Upper lobe of left lung (tissue), 6 donors: ENCODE results near the gene AGPS. TPM values are rescaled to one million over a fixed set of nuclear protein-coding genes. Genes with fewer than 3 reads are reported as not detected.
A peak's percentile ranks its signal among the peaks of the same experiment; 100 is the strongest.
"Not testable (repeated sequence)": the region's sequence is repeated elsewhere in the genome, so short reads cannot be mapped to it uniquely, and the experiment has no call there.

Experiments
- ATAC-seq, 2 donors: fragments of 200-7000 bp; cut with Tn5 transposase; one replicate each; pipeline ENCODE4 v1.9.1; 2022; ENCODE audit warnings: mild to moderate bottlenecking in 2 of 2, moderate library complexity in 2 of 2; ENCODE audit not compliant: low FRiP score in 2 of 2
- DNase-seq, 2 donors: peaks; one replicate each; pipeline ENCODE4 v3.0.0-alpha.2; 2019 to 2020
- H3K27ac ChIP-seq, 4 donors: fragments of 200-600 bp; sonication (generic); one replicate each; pipeline ENCODE4 v1.5.1; 2016 to 2019
- H3K27me3 ChIP-seq, 4 donors: fragments of 200-600 bp; sonication (generic); one replicate each; pipeline ENCODE4 v1.5.1; 2017 to 2019
- H3K36me3 ChIP-seq, 4 donors: fragments of 200-600 bp; sonication (generic); one replicate each; pipeline ENCODE4 v1.5.1; 2016 to 2019
- H3K4me1 ChIP-seq, 4 donors: fragments of 200-600 bp; sonication (generic); one replicate each; pipeline ENCODE4 v1.5.1; 2018 to 2019
- H3K4me3 ChIP-seq, 4 donors: fragments of 200-600 bp; sonication (generic); one replicate each; pipeline ENCODE4 v1.5.1; 2017 to 2019; ENCODE audit warnings: mild to moderate bottlenecking in 2 of 4, moderate library complexity in 1 of 4
- H3K9me3 ChIP-seq, 4 donors: fragments of 200-600 bp; sonication (generic); one replicate each; pipeline ENCODE4 v1.5.1; 2018 to 2019
- EP300 ChIP-seq, 4 donors: sonication (generic); formaldehyde crosslinking; IDR thresholded peaks; one replicate each; pipeline ENCODE4 v1.5.1; 2017; ENCODE audit warnings: antibody characterized with exemption in 4 of 4, control low read depth in 2 of 4
- POLR2A ChIP-seq, 4 donors: fragments of 450-650 bp; IDR thresholded peaks; one replicate each; pipeline ENCODE4 v1.5.1; 2016 to 2017; ENCODE audit warnings: antibody characterized with exemption in 4 of 4, mild to moderate bottlenecking in 2 of 4
- POLR2AphosphoS5 ChIP-seq, 2 donors: sonication (generic); formaldehyde crosslinking; IDR thresholded peaks; one replicate each; pipeline ENCODE4 v1.5.1; 2017; ENCODE audit warnings: antibody characterized with exemption in 2 of 2
- WGBS, 2 donors: methylation state at CpG; one replicate each; pipeline ENCODE4 v1.1.5; 2017 to 2018; 5-methylcytosine and 5-hydroxymethylcytosine counted together
- total RNA-seq, 6 donors: library from RNA; depleted of rRNA in 4 of 6; stranded (reverse); fragments of >200 nt in 4 of 6; gene quantifications; one replicate each; pipeline versions ENCODE4 v1.1.0 to v1.2.1, GENCODE V29; 2016 to 2021
- TF ChIP-seq, protein P1 (sequence below), 6 experiments: fragments of 450-650 bp in 4 of 6; fragments of 200-600 bp in 2 of 6; sonication (generic) in 2 of 6; IDR thresholded peaks; one replicate each; pipeline ENCODE4 v1.5.1; 2016 to 2019; ENCODE audit warnings: antibody characterized with exemption in 6 of 6
- donor health status: DM: no; HTN: no; CAD: no; lungs with moderate emphysema.
- donor health status: DM: no; HTN: yes; CAD: no; lungs with severe emphysema.

AGPS gene
- total RNA-seq, 6 donors from 2014 or later: 38.8 to 81.6 (median 50.0) TPM

DNA sequence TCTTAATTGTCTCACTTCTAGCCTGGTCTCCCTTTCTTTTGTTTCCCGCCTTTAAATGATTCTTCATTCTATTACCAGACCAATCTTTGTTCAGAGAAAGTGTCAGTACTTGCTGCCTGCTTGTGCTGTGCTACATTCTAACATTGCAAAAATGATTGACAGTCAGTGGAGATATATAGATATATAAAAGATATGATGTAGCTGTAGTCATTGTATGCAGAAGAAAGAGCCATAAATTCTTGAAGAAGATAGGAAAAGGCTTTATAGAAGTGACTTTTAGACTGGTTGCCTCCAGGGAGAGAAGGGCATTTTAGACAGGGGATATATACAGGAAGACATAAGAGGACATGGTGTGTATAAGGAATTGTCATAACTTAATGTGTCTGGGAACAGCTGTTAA, 13.6 kb downstream of the AGPS start:
- TF ChIP-seq, protein P1, sequence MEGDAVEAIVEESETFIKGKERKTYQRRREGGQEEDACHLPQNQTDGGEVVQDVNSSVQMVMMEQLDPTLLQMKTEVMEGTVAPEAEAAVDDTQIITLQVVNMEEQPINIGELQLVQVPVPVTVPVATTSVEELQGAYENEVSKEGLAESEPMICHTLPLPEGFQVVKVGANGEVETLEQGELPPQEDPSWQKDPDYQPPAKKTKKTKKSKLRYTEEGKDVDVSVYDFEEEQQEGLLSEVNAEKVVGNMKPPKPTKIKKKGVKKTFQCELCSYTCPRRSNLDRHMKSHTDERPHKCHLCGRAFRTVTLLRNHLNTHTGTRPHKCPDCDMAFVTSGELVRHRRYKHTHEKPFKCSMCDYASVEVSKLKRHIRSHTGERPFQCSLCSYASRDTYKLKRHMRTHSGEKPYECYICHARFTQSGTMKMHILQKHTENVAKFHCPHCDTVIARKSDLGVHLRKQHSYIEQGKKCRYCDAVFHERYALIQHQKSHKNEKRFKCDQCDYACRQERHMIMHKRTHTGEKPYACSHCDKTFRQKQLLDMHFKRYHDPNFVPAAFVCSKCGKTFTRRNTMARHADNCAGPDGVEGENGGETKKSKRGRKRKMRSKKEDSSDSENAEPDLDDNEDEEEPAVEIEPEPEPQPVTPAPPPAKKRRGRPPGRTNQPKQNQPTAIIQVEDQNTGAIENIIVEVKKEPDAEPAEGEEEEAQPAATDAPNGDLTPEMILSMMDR (IDR thresholded peaks at IDR 0.05): no peak
- TF ChIP-seq POLR2A (IDR thresholded peaks at IDR 0.05) (no peak), POLR2AphosphoS5 (IDR thresholded peaks at IDR 0.05) (no peak), EP300 (IDR thresholded peaks at IDR 0.05) (no peak)
- WGBS, 2 donors: 97 to 100% methylated on average over 1 of the region's 1 CpG
- no peaks in the 10 kb centered on the region for H3K27me3 ChIP-seq
- DNase-seq (no peak), ATAC-seq (no peak)
- H3K4me1 ChIP-seq: peaks cover 5 to 12% (median 6%) of the 10 kb centered on the region in 4 donors
- no peak overlapping the region for H3K4me3 ChIP-seq
- no peaks in the 10 kb centered on the region for H3K36me3 ChIP-seq
- no peaks in the 10 kb centered on the region for H3K9me3 ChIP-seq
- H3K27ac ChIP-seq: no peak overlapping the region

DNA sequence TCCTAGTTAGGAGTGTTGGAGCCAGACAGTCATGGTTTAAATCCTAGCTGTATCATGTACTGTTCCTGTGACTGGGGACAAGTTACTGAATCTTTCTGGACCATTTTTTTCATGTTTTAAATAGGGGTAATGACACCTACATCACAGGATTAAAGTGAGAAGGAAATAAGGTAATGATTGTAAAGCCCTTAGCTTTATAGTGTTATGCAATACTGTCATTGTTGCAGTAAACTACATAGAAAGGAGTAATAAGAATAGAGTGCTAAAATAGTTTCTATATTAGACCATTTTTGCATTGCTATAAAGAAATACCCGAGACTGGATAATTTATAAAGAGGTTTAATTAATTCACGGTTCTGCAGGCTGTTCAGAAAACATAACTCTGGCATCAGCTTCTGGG, 14.5 kb downstream of the AGPS start:
- no peak overlapping the region for H3K27ac ChIP-seq
- WGBS, 2 donors: 93 to 97% methylated on average over 2 of the region's 2 CpGs
- ATAC-seq (no peak), DNase-seq (no peak)
- H3K4me1 ChIP-seq: peaks cover 5 to 12% (median 6%) of the 10 kb centered on the region in 4 donors
- no peaks in the 10 kb centered on the region for H3K36me3 ChIP-seq
- H3K9me3 ChIP-seq: no peaks in the 10 kb centered on the region
- H3K4me3 ChIP-seq: no peak overlapping the region
- H3K27me3 ChIP-seq: no peaks in the 10 kb centered on the region
- no peak for TF ChIP-seq POLR2A (IDR thresholded peaks at IDR 0.05)
- TF ChIP-seq, protein P1 (IDR thresholded peaks at IDR 0.05): no peak
- TF ChIP-seq EP300 (IDR thresholded peaks at IDR 0.05): no peak
- no peak for TF ChIP-seq POLR2AphosphoS5 (IDR thresholded peaks at IDR 0.05)

DNA sequence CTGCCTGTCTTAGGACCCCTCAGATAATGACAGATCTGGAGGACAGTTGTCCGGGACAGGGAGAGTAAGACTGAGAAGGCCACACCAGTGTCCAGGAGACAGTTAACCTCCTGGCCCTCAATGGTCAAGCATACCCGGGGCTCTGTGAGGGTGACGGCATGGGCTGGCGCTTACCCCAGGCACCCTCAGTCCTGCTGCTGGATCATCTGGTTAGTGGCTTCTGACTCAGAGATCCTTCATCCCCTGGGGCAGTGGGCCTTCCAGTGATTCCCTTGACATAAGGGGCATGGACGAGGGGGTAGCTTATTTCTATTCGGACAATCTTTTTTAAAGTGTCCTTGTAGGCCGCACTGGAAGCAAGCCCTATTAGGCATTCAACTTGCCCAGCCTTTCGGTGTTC, 18.1 kb downstream of the AGPS start:
- DNase-seq: peak in 1 of 2 donors; percentile 8
- WGBS, 2 donors: 94 to 100% methylated on average over 4 to 8 of the region's 8 CpGs
- H3K36me3 ChIP-seq, H3K27ac ChIP-seq, ATAC-seq, H3K4me3 ChIP-seq, H3K27me3 ChIP-seq, H3K9me3 ChIP-seq, H3K4me1 ChIP-seq: not testable (repeated sequence)

DNA sequence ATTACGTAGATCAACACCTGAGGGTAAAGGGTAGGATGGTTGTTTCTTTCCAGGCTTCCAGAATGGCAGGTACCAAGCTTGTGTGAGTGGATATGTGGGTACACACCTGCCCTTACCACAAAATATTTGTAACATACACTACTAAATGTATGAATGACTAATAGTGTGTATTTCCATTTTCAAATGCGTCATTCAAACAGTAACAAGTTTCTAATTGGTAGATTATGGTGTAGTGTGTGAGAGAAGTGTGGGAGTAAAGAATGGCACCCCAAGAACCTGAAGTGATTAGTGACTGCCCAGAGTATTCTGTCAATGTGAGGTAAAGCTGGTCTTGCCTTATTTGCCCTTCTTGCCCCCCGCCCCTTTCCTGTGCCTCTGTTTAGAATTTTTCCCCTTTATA, 21.1 kb downstream of the AGPS start:
- no peaks in the 10 kb centered on the region for H3K36me3 ChIP-seq
- no peaks in the 10 kb centered on the region for H3K27me3 ChIP-seq
- H3K4me3 ChIP-seq: no peak overlapping the region
- H3K9me3 ChIP-seq: no peaks in the 10 kb centered on the region
- peaks cover 0 to 7% (median 2%) of the 10 kb centered on the region in 4 donors for H3K4me1 ChIP-seq
- DNase-seq (no peak), ATAC-seq (no peak)
- TF ChIP-seq POLR2AphosphoS5 (IDR thresholded peaks at IDR 0.05) (no peak), POLR2A (IDR thresholded peaks at IDR 0.05) (no peak)
- H3K27ac ChIP-seq: no peak overlapping the region
- WGBS, 2 donors: 59 to 67% methylated on average over 3 of the region's 3 CpGs

DNA sequence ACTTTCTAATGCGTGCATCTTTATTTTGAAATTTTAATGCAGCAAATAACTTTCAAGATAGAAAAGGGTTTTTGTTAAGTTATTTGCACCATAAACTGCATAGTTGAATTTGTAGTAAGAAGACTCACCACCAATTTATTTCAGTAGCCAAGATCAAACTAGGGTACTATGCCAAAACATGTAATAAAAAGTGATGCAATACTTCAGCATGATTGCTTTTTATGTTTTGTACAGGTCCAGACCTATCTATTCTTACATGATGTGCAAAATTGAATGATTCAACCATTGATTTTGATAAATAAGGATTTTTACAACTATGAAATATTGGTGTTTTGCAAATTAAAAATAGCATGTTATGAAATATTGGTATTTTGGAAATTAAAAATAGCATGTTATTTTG, 26.7 kb downstream of the AGPS start:
- DNase-seq: no peak
- Histone ChIP-seq H3K4me1 (peaks cover 0 to 12% (median 10%) of the 10 kb centered on the region in 4 donors), H3K4me3 (no peak overlapping the region), H3K9me3 (no peaks in the 10 kb centered on the region), H3K27me3 (no peaks in the 10 kb centered on the region), H3K36me3 (no peaks in the 10 kb centered on the region), H3K27ac (no peak overlapping the region)
- peak in 1 of 2 donors; percentile 53 for ATAC-seq
- 90 to 100% methylated on average over 1 of the region's 1 CpG for WGBS, 2 donors
- no peak for TF ChIP-seq EP300 (IDR thresholded peaks at IDR 0.05)
- TF ChIP-seq POLR2AphosphoS5 (IDR thresholded peaks at IDR 0.05): no peak
- TF ChIP-seq, protein P1 (IDR thresholded peaks at IDR 0.05): no peak
- no peak for TF ChIP-seq POLR2A (IDR thresholded peaks at IDR 0.05)

DNA sequence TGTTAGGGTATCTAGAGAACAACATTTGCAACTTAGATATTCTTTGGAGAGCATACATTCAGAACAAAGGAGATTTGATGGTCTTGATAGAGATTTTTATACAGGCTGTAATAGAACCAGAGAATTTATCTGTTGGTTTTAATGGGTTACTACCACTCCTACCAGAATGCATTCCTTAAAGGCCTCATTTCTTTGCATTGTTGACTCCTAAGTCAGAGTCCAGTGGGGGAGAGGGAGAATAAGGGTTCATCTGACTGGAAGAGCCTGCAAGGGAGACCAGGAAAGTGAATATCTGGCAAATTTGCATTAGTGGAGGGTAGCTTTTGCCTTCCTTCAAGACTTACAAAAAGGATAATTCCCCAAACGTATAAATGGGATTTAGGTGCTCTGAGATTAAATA, 29.7 kb downstream of the AGPS start:
- TF ChIP-seq POLR2AphosphoS5 (IDR thresholded peaks at IDR 0.05): no peak
- no peak for TF ChIP-seq EP300 (IDR thresholded peaks at IDR 0.05)
- TF ChIP-seq, protein P1 (IDR thresholded peaks at IDR 0.05): no peak
- TF ChIP-seq POLR2A (IDR thresholded peaks at IDR 0.05): no peak
- 77 to 90% methylated on average over 1 of the region's 1 CpG for WGBS, 2 donors
- no peak overlapping the region for H3K27ac ChIP-seq
- DNase-seq (no peak), ATAC-seq (no peak)
- H3K9me3 ChIP-seq: peaks cover 0 to 6% (median 2%) of the 10 kb centered on the region in 4 donors
- no peak overlapping the region for H3K4me3 ChIP-seq
- no peaks in the 10 kb centered on the region for H3K27me3 ChIP-seq
- peaks cover 0 to 10% (median 8%) of the 10 kb centered on the region in 4 donors for H3K4me1 ChIP-seq
- no peaks in the 10 kb centered on the region for H3K36me3 ChIP-seq

DNA sequence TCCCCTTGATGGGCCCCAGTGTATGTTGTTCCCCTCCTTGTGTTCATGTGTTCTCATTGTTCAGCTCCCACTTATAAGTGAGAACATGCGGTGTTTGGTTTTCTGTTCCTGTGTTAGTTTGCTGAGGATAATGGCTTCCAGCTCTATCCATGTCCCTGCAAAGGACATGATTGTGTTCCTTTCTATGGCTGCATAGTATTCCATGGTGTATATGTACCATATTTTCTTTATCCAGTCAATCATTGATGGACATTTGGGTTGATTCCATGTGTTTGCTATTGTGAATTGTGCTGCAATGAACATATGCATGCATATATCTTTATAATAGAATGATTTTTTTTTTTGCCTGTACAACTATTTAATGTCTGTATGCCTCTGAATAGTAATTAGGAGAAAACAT, 31.5 kb downstream of the AGPS start:
- ATAC-seq, DNase-seq: not testable (repeated sequence)
- whole genome bisulfite sequencing, 2 donors: 93 to 94% methylated on average over 1 of the region's 1 CpG

DNA sequence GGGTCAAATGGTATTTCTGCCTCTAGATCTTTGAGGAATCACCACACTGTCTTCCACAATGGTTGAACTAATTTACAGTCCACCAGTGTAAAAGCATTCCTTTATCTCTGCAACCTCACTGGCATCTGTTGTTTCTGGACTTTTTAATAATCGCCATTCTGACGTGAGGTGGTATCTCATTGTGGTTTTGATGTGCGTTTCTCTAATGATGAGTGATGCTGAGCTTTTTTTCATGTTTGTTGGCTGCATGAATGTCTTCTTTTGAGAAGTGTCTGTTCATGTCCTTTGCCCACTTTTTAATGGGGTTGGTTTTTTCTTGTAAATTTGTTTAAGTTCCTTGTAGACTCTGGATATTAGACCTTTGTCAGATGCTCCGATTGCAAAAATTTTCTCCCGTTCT, 32.0 kb downstream of the AGPS start:
- not testable (repeated sequence) for H3K27me3 ChIP-seq, H3K4me3 ChIP-seq, DNase-seq, H3K36me3 ChIP-seq, H3K27ac ChIP-seq, H3K4me1 ChIP-seq, ATAC-seq
- 94 to 97% methylated on average over 5 of the region's 5 CpGs for WGBS, 2 donors
- H3K9me3 ChIP-seq: peaks cover 0 to 12% (median 4%) of the 10 kb centered on the region in 4 donors

More for the DNA sequence above, 31.5 kb downstream of the AGPS start:
- peaks cover 0 to 12% (median 4%) of the 10 kb centered on the region in 4 donors for H3K9me3 ChIP-seq
- not testable (repeated sequence) for H3K4me3 ChIP-seq, H3K4me1 ChIP-seq, H3K27me3 ChIP-seq, H3K27ac ChIP-seq, H3K36me3 ChIP-seq
